ENCODE data around the gene GMDS. TPM values are rescaled to one million over a fixed set of nuclear protein-coding genes. Genes with fewer than 3 reads are reported as not detected.

Gene GMDS
- total and polyA plus RNA-seq, 2 of the 13 experiments (the other 11 are each of a cell fraction or from before 2014, with no cell fraction given) = 64.4 to 112 TPM

- TF ChIP-seq ATF6 (CRISPR knock-in tag; conservative IDR thresholded peaks at IDR 0.05) (no peak), UBTF (CRISPR knock-in tag; IDR thresholded peaks at IDR 0.05) (0 out of 2 replicates have a peak, but pooled peaks have one; percentile 36), ZNF550 (CRISPR knock-in tag; IDR thresholded peaks at IDR 0.05; ENCODE audit: borderline replicate concordance) (no peak), HINFP (CRISPR knock-in tag; IDR thresholded peaks at IDR 0.05; ENCODE audit: low read depth) (no peak), SOX6 (IDR thresholded peaks at IDR 0.05) (no peak), SOX6 (CRISPR knock-in tag; IDR thresholded peaks at IDR 0.05) (peak; percentile 100), PHF8 (CRISPR knock-in tag; IDR thresholded peaks at IDR 0.05) (no peak), PLRG1 (conservative IDR thresholded peaks at IDR 0.05) (no peak), PLSCR1 (CRISPR knock-in tag; IDR thresholded peaks at IDR 0.05; ENCODE audit: borderline replicate concordance) (no peak; the same call in 1 of the 2 replicates), CAMTA2 (CRISPR knock-in tag; IDR thresholded peaks at IDR 0.05; ENCODE audit: borderline replicate concordance) (no peak), PRDM4 (CRISPR knock-in tag; IDR thresholded peaks at IDR 0.05; ENCODE audit: borderline replicate concordance) (no peak), RCOR2 (CRISPR knock-in tag; IDR thresholded peaks at IDR 0.05) (peak; percentile 98), HHEX (CRISPR knock-in tag; IDR thresholded peaks at IDR 0.05) (peak; percentile 56; the same call in 1 of the 2 replicates), ZSCAN29 (CRISPR knock-in tag; conservative IDR thresholded peaks at IDR 0.05) (peak; percentile 97), CBX2 (IDR thresholded peaks at IDR 0.05; ENCODE audit: low read depth, low read length) (no peak), CBX2 (CRISPR knock-in tag; IDR thresholded peaks at IDR 0.05; ENCODE audit: low read depth) (no peak), ZNF556 (CRISPR knock-in tag; IDR thresholded peaks at IDR 0.05; ENCODE audit: borderline replicate concordance) (no peak; the same call in 1 of the 2 replicates), BHLHE40 (IDR thresholded peaks at IDR 0.05; ENCODE audit: low read length) (no peak)
Observed at GRCh38 chr6:2225422-2226392, 19.7 kb downstream of the GMDS start (continued).
